ENCODE results near the gene ANKS1B. TPM values are rescaled to one million over a fixed set of nuclear protein-coding genes. Genes with fewer than 3 reads are reported as not detected.
"Not testable (repeated sequence)": the region's sequence is repeated elsewhere in the genome, so short reads cannot be mapped to it uniquely, and the experiment has no call there.

ANKS1B gene
- total RNA-seq, 1 donor: 47.0 TPM

DNA sequence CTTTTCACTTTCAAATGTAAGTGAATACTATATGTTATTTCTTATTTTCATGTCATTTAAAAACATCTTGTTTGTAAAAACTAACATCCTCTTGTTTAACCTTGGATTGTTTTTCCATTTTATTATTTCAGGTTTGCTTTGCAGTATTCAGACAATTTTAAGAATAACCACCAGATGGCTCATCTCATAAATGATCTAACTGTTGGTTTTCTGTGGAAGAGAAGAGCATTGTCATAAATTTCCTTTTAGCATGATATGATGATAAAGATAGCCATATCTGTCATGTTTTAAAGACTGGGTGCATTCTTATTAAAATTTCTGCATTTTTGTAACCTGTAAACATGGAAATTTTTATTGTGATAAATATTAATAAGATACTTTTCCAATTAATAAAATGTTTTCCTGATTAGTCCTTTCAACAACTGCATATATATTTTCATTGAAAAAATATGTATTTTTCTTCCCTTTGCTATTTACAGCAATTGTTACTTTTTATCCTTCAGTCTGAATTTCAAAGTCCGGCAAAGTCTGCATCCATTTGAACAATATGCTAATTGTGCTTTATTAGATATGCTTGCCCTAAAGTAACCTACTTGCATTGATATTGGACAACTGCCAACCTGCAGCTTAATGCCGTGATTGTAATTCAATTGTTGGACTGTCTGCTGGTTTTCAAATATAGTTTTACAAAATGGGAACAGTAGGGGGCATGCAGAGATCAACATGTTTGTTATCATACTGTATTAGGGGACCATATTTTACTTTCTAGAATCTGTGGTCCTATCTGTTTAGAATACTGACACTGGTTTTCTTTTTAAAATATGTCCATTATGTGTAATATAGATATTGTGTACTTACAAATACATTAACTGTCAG lies 173.8 kb downstream of the ANKS1B start:
- peak; percentile 49 for TF ChIP-seq CTCF (IDR thresholded peaks at IDR 0.05; ENCODE audit: insufficient read depth, low read length)
- peak; percentile 49 for DNase-seq (ENCODE audit: low read depth)
- no peak overlapping the region for H3K4me3 ChIP-seq (ENCODE audit: low read depth, low read length)

DNA sequence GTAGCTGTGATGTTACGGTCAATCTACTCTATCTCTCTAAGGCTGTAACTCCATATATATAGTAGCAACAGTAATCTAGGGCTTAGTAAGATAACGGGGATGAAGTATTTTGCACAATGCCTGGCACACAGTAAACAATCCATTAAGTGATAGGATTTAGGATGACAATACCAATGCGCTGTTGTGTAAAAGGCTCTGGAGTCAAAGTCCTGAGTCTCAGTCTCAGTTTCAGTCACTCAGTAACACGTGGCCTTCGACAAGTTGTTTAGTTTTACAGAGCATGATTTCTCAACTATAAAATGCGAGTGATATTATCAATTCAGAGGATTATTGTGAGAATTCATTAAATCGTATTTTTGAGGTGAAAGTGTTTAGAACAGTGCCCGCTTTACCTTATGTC lies 174.8 kb downstream of the ANKS1B start:
- no peak for TF ChIP-seq CTCF (IDR thresholded peaks at IDR 0.05; ENCODE audit: insufficient read depth, low read length)
- DNase-seq (ENCODE audit: low read depth): no peak
- no peak overlapping the region for H3K4me3 ChIP-seq (ENCODE audit: low read depth, low read length)

DNA sequence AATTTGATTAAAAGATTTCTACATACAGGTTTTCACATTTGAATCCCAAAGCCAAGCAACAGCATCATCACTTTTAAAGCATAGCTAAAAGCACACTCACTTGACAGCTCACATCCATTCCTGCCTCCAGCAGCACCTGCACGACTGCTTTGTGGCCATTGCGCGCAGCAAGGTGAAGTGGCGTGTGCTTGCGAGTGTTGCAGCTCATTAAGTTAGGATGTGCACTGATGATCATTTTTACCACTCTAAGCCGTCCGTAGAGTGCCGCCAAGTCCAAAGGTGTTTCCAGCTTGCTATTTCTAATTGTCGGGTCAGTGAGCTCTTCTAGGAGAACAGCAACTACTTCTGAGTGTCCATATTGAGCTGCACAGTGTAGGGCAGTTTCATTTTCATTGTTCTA lies 178.4 kb downstream of the ANKS1B start:
- no peak for DNase-seq (ENCODE audit: low read depth)
- no peak overlapping the region for H3K4me3 ChIP-seq (ENCODE audit: low read depth, low read length)
- TF ChIP-seq CTCF (IDR thresholded peaks at IDR 0.05; ENCODE audit: insufficient read depth, low read length): no peak

DNA sequence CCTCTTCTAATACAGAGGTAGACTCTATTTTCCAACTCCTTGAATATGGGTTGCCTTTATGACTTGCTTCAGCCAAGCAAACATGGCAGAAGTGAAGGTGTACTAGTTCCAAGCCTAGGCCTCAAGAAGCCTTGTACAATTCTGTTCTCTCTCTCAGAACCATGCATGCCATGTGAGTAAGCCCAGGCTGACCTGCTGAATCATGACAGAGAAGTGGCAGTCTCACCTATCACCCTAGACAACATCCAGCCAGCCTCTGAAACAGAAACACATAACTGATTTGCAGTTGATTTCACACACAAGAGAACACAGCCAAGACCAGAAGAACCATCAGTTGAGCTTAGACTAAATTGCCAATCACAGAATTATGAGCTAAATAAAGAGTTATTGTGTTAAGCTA lies 180.0 kb downstream of the ANKS1B start:
- no peak for TF ChIP-seq CTCF (IDR thresholded peaks at IDR 0.05; ENCODE audit: insufficient read depth, low read length)
- no peak for DNase-seq (ENCODE audit: low read depth)
- H3K4me3 ChIP-seq (ENCODE audit: low read depth, low read length): no peak overlapping the region

- no peak for TF ChIP-seq CTCF (IDR thresholded peaks at IDR 0.05; ENCODE audit: insufficient read depth, low read length)
- no peak for DNase-seq (ENCODE audit: low read depth)
- no peak overlapping the region for H3K4me3 ChIP-seq (ENCODE audit: low read depth, low read length)
Observed at GRCh38 chr12:99800605-99801004, 184.1 kb downstream of the ANKS1B start.

GRCh38 chr12:99797931-99798330 lies 186.8 kb downstream of the ANKS1B start:
- DNase-seq (ENCODE audit: low read depth); H3K4me3 ChIP-seq (ENCODE audit: low read depth, low read length): not testable (repeated sequence)

DNA sequence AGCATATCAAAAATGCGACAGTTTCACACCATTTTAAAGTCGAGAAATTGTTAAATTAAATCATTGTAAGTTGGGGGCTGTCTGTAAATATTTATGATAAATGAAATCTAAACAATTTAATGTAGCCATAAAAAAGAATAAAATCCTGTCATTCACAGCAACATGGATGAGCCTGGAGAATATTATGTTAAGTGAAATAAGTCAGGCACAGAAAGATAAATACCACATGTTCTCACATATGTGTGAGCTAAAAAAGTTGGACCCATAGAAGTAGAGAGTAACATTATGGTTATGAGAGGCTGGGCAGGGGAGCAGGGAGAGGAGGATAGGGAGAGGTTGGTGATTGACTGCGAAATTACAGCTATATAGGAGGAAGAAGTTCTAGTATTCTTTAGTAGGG lies 201.3 kb downstream of the ANKS1B start:
- H3K4me3 ChIP-seq (ENCODE audit: low read depth, low read length): no peak overlapping the region
- no peak for TF ChIP-seq CTCF (IDR thresholded peaks at IDR 0.05; ENCODE audit: insufficient read depth, low read length)
- DNase-seq (ENCODE audit: low read depth): no peak

Data from fibroblast of the aortic adventitia (primary cell).